GM23338 (cell line): ENCODE results near the gene FAM76A. TPM values are rescaled to one million over a fixed set of nuclear protein-coding genes. Genes with fewer than 3 reads are reported as not detected.

Experiments used
- ATAC-seq: fragments of 200-7000 bp; cut with Tn5 transposase; 3 replicates; pipeline ENCODE4 v1.9.1; 2020
- DNase-seq: peaks from one replicate; pipeline ENCODE4 v3.0.0-alpha.2; 2015; ENCODE audit warnings: low spot score
- H2AFZ ChIP-seq: fragments of 200-600 bp; sonication (generic); 2 replicates; pipeline ENCODE4 v1.8.0; 2016; ENCODE audit warnings: antibody characterized with exemption, mild to moderate bottlenecking, moderate library complexity
- H3F3A ChIP-seq: fragments of 200-600 bp; sonication (generic); replicated peaks from 2 replicates; pipeline ENCODE4 v1.8.0; 2017; ENCODE audit warnings: antibody characterized with exemption, mixed run types, low read depth
- H3K27ac ChIP-seq: fragments of 200-600 bp; sonication (generic); 2 replicates; pipeline ENCODE4 v1.6.1; 2016; ENCODE audit warnings: low read depth
- H3K27me3 ChIP-seq: fragments of 200-600 bp; sonication (generic); 2 replicates; pipeline ENCODE4 v1.8.0; 2016; ENCODE audit warnings: mild to moderate bottlenecking, mixed run types, moderate library complexity; ENCODE audit not compliant: insufficient read depth
- H3K36me3 ChIP-seq: fragments of 200-600 bp; sonication (generic); 2 replicates; pipeline ENCODE4 v1.8.0; 2016; ENCODE audit warnings: mild to moderate bottlenecking; ENCODE audit not compliant: insufficient read depth
- H3K4me1 ChIP-seq: fragments of 200-600 bp; sonication (generic); 2 replicates; pipeline ENCODE4 v1.8.0; 2016; ENCODE audit warnings: mild to moderate bottlenecking, moderate library complexity; ENCODE audit not compliant: insufficient read depth
- H3K4me2 ChIP-seq: fragments of 200-600 bp; sonication (generic); 2 replicates; pipeline ENCODE4 v1.7.1; 2017; ENCODE audit warnings: mixed run types
- H3K4me3 ChIP-seq: fragments of 200-600 bp; sonication (generic); 2 replicates; pipeline ENCODE4 v1.6.1; 2016; ENCODE audit warnings: mixed run types
- H3K79me2 ChIP-seq: fragments of 200-600 bp; sonication (generic); replicated peaks from 2 replicates; pipeline ENCODE4 v1.8.0; 2017; ENCODE audit warnings: mild to moderate bottlenecking; ENCODE audit not compliant: insufficient read depth
- H3K9me2 ChIP-seq: fragments of 200-600 bp; sonication (generic); 2 replicates; pipeline ENCODE4 v1.8.0; 2017; ENCODE audit not compliant: insufficient read depth
- H4K20me1 ChIP-seq: fragments of 200-600 bp; sonication (generic); replicated peaks from 2 replicates; pipeline ENCODE4 v1.8.0; 2017; ENCODE audit warnings: mild to moderate bottlenecking; ENCODE audit not compliant: insufficient read depth
- H3K27ac Mint-ChIP-seq: 2 replicates; pipeline ENCODE4 v1.8.0; 2020; ENCODE audit warnings: inconsistent platforms, mild to moderate bottlenecking, moderate library complexity, mixed read lengths
- H3K27me3 Mint-ChIP-seq: 3 replicates; pipeline ENCODE4 v1.8.0; 2022; ENCODE audit warnings: low read depth, mild to moderate bottlenecking, moderate library complexity, mixed read lengths, inconsistent platforms; ENCODE audit not compliant: insufficient read depth, poor library complexity
- H3K36me3 Mint-ChIP-seq: 3 replicates; pipeline ENCODE4 v1.8.0; 2021; ENCODE audit warnings: low read depth, mild to moderate bottlenecking, inconsistent platforms, moderate library complexity, mixed read lengths
- H3K4me1 Mint-ChIP-seq: 3 replicates; pipeline ENCODE4 v1.8.0; 2020; ENCODE audit warnings: mild to moderate bottlenecking, inconsistent platforms, mixed read lengths
- H3K4me3 Mint-ChIP-seq: 3 replicates; pipeline ENCODE4 v1.8.0; 2021; ENCODE audit warnings: moderate library complexity, mild to moderate bottlenecking, inconsistent platforms, mixed read lengths
- H3K9me3 Mint-ChIP-seq: 3 replicates; pipeline ENCODE4 v1.8.0; 2020; ENCODE audit warnings: moderate library complexity, mild to moderate bottlenecking, inconsistent platforms, mixed read lengths
- CREB1 ChIP-seq: fragments of 250-450 bp; sonication (Bioruptor Pico); IDR thresholded peaks from 2 replicates; pipeline ENCODE4 v1.5.0; 2020; ENCODE audit warnings: low read depth, mild to moderate bottlenecking, moderate library complexity
- CTCF ChIP-seq, 2 experiments: fragments of 200-600 bp in 1 of 2; sonication (generic) in 1 of 2; conservative IDR thresholded peaks; 2 replicates each; pipeline versions ENCODE4 v1.5.1 to v1.6.1; 2016 to 2017; ENCODE audit warnings: antibody characterized with exemption in 2 of 2, low read depth in 2 of 2, mild to moderate bottlenecking in 2 of 2, moderate library complexity in 1 of 2
- ETS1 ChIP-seq: IDR thresholded peaks from 2 replicates; pipeline ENCODE4 v1.6.1; 2016; ENCODE audit warnings: antibody characterized with exemption
- NANOG ChIP-seq: IDR thresholded peaks from 2 replicates; pipeline ENCODE4 v1.6.1; 2016; ENCODE audit warnings: antibody characterized with exemption, borderline replicate concordance
- POLR2AphosphoS5 ChIP-seq: IDR thresholded peaks from 2 replicates; pipeline ENCODE4 v1.6.1; 2016; ENCODE audit warnings: antibody characterized with exemption, low read depth
- STAT1 ChIP-seq: IDR thresholded peaks from one replicate; pipeline ENCODE4 v1.6.1; 2016; ENCODE audit warnings: antibody characterized with exemption; ENCODE audit not compliant: unreplicated experiment
- ZNF114 ChIP-seq: fragments of 250-450 bp; sonication (Bioruptor Pico); IDR thresholded peaks from 2 replicates; pipeline ENCODE4 v1.5.0; 2020; ENCODE audit warnings: mild to moderate bottlenecking, moderate library complexity
- ZNF331 ChIP-seq: fragments of 250-450 bp; sonication (Bioruptor Pico); IDR thresholded peaks from 2 replicates; pipeline ENCODE4 v1.5.0; 2020; ENCODE audit warnings: low read depth, mild to moderate bottlenecking, moderate library complexity
- ZNF462 ChIP-seq: fragments of 250-450 bp; sonication (Bioruptor Pico); IDR thresholded peaks from 2 replicates; pipeline ENCODE4 v1.5.0; 2020; ENCODE audit warnings: mild to moderate bottlenecking, moderate library complexity
- polyA plus RNA-seq: library from polyadenylated mRNA; unstranded; fragments of >200 nt; fragmentation: Nextera tagmentation; extraction: Ambion mirVana; gene quantifications from 2 replicates; pipeline ENCODE4 v1.2.1, GENCODE V29; 2016
- total RNA-seq: library from RNA; depleted of rRNA; stranded (reverse); fragments of >200 nt; shearing (Covaris generic); gene quantifications from 2 replicates; pipeline ENCODE4 v1.2.3, GENCODE V29; 2014

The FAM76A gene
- total and polyA plus RNA-seq, 2 experiments from 2014 or later, result 12.5 to 13.8 TPM

GRCh38 chr1:27778056-27778455 is 52.3 kb downstream of the FAM76A start:
- ATAC-seq (no peak), DNase-seq (no peak)
- Mint-ChIP-seq H3K4me1 (peaks cover 7% of the 10 kb centered on the region), H3K9me3 (no peaks in the 10 kb centered on the region), H3K4me3 (no peak overlapping the region), H3K27ac (no peak overlapping the region), H3K27me3 (peaks cover 2% of the 10 kb centered on the region), H3K36me3 (no peaks in the 10 kb centered on the region)
- Histone ChIP-seq H3K9me2 (no peaks in the 10 kb centered on the region), H3F3A (no peaks in the 10 kb centered on the region), H3K4me3 (no peak overlapping the region), H4K20me1 (no peaks in the 10 kb centered on the region), H3K4me1 (peaks cover 6% of the 10 kb centered on the region), H3K27ac (no peak overlapping the region), H2AFZ (no peak overlapping the region), H3K27me3 (no peaks in the 10 kb centered on the region), H3K4me2 (no peak overlapping the region), H3K79me2 (peaks cover 16% of the 10 kb centered on the region), H3K36me3 (no peaks in the 10 kb centered on the region)
- TF ChIP-seq CTCF (conservative IDR thresholded peaks at IDR 0.05; ENCODE audit: low read depth in 2 of 2) (no peak), ETS1 (no peak), ZNF114 (CRISPR knock-in tag) (no peak), POLR2AphosphoS5 (no peak), STAT1 (no peak), CREB1 (CRISPR knock-in tag) (no peak), ZNF462 (no peak), NANOG (no peak), ZNF331 (CRISPR knock-in tag) (no peak)
